A673 (cell line): ENCODE measurements around the gene ACOT7.

Experiments
- CTCF ChIP-seq: fragments of 300-800, 200-600 bp; sonication (generic); conservative IDR thresholded peaks from 2 replicates; pipeline ENCODE4 v1.5.1; 2017; ENCODE audit warnings: low read depth, mild to moderate bottlenecking, antibody characterized with exemption, low read length, moderate library complexity, mixed read lengths
- EZH2 ChIP-seq: fragments of 200-600 bp; sonication (generic); IDR thresholded peaks from 2 replicates; pipeline ENCODE4 v1.6.1; 2017; ENCODE audit warnings: borderline replicate concordance, low read depth, mild to moderate bottlenecking, mixed read lengths, antibody characterized with exemption, low read length; ENCODE audit not compliant: poor library complexity, severe bottlenecking

- TF ChIP-seq CTCF (0 out of 2 replicates have a peak, but pooled peaks have one; percentile 25), EZH2 (no peak)
These were observed 3.4 kb upstream of the ACOT7 start for GRCh38 chr1:6396998-6397397.
